Tibial nerve (tissue), 4 donors: ENCODE data around the gene PIK3AP1.

Source experiments
- CTCF ChIP-seq, 5 experiments: fragments of 200-600 bp in 3 of 5; fragments of 450-650 bp in 2 of 5; sonication (generic) in 3 of 5; IDR thresholded peaks; one replicate each; pipeline ENCODE4 v1.5.1; 2016 to 2019; ENCODE audit warnings: antibody characterized with exemption in 5 of 5, mild to moderate bottlenecking in 3 of 5, moderate library complexity in 2 of 5
- EP300 ChIP-seq, 2 donors: sonication (generic); formaldehyde crosslinking; IDR thresholded peaks; one replicate each; pipeline ENCODE4 v1.6.1; 2017; ENCODE audit warnings: antibody characterized with exemption in 2 of 2, mild to moderate bottlenecking in 1 of 2
- POLR2A ChIP-seq, 2 donors: fragments of 450-650 bp; IDR thresholded peaks; one replicate each; pipeline ENCODE4 v1.6.1; 2017; ENCODE audit warnings: antibody characterized with exemption in 2 of 2, mild to moderate bottlenecking in 2 of 2, moderate library complexity in 2 of 2

- TF ChIP-seq POLR2A (IDR thresholded peaks at IDR 0.05) (no peak), CTCF (IDR thresholded peaks at IDR 0.05) (no peak), EP300 (IDR thresholded peaks at IDR 0.05) (no peak)
Measured at GRCh38 chr10:96768136-96768535, 47.8 kb upstream of the PIK3AP1 start.
